Activated CD8-positive, alpha-beta memory T cell treated with anti-CD3 and anti-CD28 coated beads for 36 hours (primary cell): ENCODE results near the gene ZNF785. TPM values are rescaled to one million over a fixed set of nuclear protein-coding genes. Genes with fewer than 3 reads are reported as not detected.
"Not testable (repeated sequence)": the region's sequence is repeated elsewhere in the genome, so short reads cannot be mapped to it uniquely, and the experiment has no call there.

Experiments used
- CTCF ChIA-PET: fragments of 350-600 bp; sonication (Branson Sonifier 250); formaldehyde crosslinking; loops from one replicate; lab custom pipeline; 2021; ENCODE audit warnings: antibody characterized with exemption; lab: Charles Lee
- POLR2A ChIA-PET: fragments of 350-600 bp; sonication (Branson Sonifier 250); formaldehyde crosslinking; loops from one replicate; lab custom pipeline; 2021; ENCODE audit warnings: antibody characterized with exemption; lab: Charles Lee
- total RNA-seq, 2 experiments: library from RNA; stranded (reverse); gene quantifications; one replicate each; pipeline ENCODE4 v1.2.3, GENCODE V29; 2021

The ZNF785 gene
- total RNA-seq, 2 experiments from 2014 or later = 13.8 to 14.5 TPM

DNA sequence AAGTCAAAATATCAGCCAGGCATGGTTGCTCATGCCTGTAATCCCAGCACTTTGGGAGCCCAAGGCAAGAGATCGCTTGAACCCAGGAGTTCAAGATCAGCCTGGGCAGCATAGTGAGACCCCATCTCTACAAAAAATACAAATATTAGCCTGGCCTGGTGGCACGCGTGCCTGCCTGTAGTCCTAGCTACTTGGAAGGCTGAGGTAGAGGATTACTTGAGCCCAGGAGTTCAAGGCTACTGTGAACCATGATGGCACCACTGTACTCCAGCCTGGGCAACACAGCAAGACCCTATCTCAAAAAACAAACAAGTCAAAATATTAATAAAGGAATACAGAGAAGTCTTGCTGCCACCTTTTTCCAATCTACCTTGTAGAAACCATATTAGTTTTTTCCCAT, 20.5 kb upstream of the ZNF785 start:
- CTCF ChIA-PET = no interaction called here
- POLR2A ChIA-PET = interaction anchor here (1.2 kb wide), 1 partner anchor 57 kb away, joined by 3 read pairs; no protein-coding TSS in a partner anchor

DNA sequence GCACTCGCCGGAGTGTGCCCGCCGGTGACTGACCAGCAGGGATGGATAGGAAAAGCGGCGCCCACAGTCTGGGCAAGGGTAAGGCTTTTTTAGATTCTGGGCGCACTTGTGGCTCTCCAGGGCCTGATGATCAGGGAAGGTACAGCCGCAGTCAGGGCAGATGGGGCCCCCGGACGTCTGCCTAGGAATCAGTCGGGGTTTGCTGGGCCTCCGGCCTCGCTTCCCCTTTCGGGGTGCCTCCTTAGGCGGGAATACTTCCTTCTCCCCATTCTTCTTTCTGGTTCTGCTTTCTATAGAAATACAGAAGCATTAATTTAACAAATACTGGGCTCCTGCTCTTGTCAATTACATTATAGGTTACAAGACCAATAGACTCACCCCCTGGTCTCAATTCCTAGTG, 19.7 kb upstream of the ZNF785 start:
- ChIA-PET CTCF (no interaction called here), POLR2A (no interaction called here)

DNA sequence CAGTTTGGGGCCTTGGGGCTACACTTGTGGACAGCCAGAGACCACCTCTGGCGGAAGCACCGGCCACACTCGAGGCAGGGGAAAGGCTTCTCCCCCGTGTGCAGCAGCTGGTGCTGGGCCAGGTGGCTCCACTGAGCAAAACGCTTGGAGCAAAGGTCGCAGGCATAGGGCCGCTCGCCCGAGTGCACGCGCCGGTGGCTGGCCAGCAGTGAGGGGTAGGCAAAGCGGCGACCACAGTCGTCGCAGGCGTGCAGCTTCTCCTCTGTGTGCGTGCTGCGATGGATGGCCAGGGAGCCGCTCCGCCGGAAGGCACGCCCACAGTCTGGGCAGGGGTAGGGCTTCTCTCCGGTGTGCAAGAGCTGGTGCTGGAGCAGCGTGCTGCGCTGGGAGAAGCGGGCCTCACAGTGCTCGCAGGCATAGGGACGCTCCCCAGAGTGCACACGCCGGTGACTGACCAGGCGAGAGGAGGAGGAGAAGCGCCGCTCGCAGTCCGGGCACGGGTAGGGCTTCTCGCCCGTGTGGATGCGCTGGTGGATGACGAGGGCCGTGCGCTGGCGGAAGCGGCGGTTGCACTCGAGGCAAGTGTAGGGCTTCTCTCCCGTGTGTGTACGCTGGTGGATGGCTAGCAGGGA, 18.9 kb upstream of the ZNF785 start:
- CTCF ChIA-PET = no interaction called here

DNA sequence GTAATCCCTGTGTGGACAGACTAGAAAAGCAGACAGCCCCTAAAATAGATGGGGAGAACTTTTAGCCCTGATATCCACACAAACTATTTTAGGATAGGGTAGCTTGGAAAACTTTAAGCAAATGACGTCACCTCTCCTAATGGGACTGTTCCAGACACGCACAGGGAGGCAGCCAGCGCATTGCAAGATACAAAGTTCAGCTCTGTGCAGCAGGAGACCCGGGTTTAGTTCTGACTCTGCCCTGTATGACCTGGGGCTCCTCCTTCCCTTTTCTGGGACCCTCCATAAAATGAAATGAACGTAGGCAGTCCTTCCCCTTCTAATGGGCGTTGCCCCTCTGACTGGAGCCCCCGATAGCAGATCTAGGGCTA, 18.4 kb upstream of the ZNF785 start:
- CTCF ChIA-PET = interaction anchor here (0.6 to 1.3 kb wide), 2 partner anchors 24 to 174 kb away, joined by 3 read pairs; partner anchors contain the start of gene DCTPP1
- POLR2A ChIA-PET = no interaction called here

More for the DNA sequence above, 18.9 kb upstream of the ZNF785 start:
- POLR2A ChIA-PET = no interaction called here

DNA sequence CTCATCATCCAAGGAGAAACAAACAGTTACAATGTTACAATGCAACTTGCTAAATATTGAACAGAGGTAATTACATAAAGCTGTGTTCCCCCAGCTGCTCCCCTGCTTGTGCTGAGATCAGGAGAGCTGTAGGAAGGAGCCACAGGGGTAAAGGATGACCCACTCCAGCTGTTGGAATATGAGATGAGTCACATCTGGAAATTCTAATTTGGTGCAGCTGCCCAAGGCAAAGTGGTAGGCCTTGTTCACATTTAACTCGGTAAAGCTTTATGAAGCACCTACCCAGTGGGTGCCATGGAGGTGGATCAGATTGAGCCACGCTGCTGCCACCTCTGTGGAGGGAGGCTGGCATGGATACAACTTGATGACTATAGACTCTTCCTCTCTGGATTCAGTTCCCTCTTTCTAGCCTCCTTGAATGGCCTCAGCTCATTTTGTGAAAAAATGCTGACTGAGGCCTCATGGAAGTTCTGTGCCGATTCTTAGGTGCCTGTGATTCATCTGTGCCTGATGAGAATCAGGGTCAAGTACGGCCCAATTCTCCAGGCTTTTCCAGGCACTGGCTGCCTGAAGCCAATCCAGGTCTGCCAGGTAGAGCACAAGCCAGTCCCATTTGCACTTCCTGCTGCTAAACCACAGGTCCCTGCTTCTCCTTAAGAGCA, 17.2 kb upstream of the ZNF785 start:
- POLR2A ChIA-PET = interaction anchor here (0.5 kb wide), 1 partner anchor 69 kb away, joined by 3 read pairs; no protein-coding TSS in a partner anchor
- CTCF ChIA-PET = interaction anchor here (1.1 to 1.3 kb wide), 3 partner anchors 32 to 185 kb away, joined by 3 read pairs; partner anchors contain the start of gene DCTPP1

DNA sequence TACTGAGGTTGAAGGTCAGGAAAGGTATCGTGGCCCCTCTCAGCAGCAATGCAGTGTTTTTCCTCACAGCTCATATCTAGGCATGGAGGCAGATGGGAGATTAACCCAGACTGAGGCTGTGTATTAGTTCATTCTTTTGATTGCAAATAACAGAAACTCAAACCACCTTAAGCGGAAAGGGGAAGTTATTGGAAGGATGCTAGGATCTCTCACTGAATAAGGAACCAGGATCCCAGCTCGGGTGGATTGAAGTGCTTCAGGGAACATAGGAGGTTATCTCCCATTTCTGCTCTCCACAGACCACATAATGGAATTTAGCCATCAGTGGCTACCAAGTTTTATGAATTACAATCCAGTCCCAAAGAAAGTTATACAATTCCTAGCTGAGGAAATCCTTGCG, 16.5 kb upstream of the ZNF785 start:
- ChIA-PET CTCF (interaction anchor here (1.3 to 1.6 kb wide), 3 partner anchors 27 to 172 kb away, joined by 3 to 7 read pairs (median 3); partner anchors contain the start of gene DCTPP1), POLR2A (interaction anchor here (0.5 kb wide), 1 partner anchor 70 kb away, joined by 3 read pairs; no protein-coding TSS in a partner anchor)

DNA sequence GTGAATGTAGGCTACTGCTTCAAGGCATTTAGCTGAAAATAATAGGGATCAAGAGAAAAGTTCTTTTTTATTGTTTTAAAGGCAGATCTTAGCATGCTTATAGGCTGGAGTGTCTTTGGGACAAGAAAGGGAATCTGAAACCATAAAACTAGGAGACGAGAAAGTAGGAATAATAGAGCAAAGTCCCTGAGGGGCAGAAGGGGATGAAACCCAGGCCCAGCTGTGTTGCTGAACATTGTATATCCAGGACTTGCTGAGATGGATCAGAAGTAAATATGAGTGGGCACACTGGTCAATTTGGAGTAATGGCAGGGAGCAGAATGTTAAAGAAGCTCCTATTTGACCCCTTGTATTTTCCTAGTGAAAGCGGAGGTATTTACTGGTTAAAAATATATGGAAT, 15.4 kb upstream of the ZNF785 start:
- ChIA-PET CTCF (interaction anchor here (0.8 to 1.6 kb wide), 6 partner anchors 14 to 171 kb away, joined by 3 to 7 read pairs (median 3); partner anchors contain the start of gene DCTPP1), POLR2A (interaction anchor here (0.6 to 1.6 kb wide), 2 partner anchors 10 to 14 kb away, joined by 3 to 4 read pairs; partner anchors contain the start of gene ZNF689)

DNA sequence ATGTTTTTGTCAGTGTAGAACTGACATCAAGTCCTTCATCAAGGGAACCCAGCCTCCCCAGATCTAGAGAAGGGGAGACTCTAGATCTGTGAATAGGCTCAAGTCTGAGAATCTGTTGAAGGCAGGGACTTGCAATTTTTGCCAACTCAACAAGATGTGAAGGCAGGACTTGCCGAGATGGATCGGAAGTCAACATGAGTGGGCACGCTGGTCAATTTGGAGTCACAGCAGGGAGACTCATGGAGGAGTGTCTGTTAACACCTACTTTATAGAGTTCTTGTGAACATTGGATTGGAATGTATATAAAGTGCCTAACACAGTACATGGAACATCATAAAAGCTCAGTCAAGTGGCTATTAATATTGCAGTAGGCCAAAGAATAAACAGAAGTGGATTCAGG, 14.7 kb upstream of the ZNF785 start:
- POLR2A ChIA-PET = interaction anchor here (0.6 to 1.6 kb wide), 3 partner anchors 10 to 108 kb away, joined by 4 read pairs; partner anchors contain the start of gene ZNF689
- CTCF ChIA-PET = interaction anchor here (0.8 to 1.6 kb wide), 4 partner anchors 13 to 144 kb away, joined by 3 to 7 read pairs (median 3); no protein-coding TSS in a partner anchor

DNA sequence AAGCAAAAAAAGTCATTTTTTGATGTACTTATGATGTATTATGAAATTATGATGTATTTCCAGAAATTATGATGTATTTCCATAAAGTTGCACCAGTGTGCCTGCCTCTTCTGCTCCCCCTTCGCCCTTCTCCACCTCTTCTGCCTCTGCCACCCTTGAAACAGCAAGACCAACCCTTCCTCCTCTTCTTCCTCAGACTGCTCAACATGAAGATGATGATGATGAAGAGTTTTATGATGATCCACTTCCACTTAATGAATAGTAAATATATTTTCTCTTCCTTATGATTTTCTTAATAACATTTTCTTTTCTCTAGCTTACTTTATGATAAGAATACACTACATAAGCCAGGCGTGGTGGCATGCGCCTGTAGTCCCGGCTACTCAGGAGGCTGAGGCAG, 7.4 kb upstream of the ZNF785 start:
- POLR2A ChIA-PET = no interaction called here
- CTCF ChIA-PET = no interaction called here

DNA sequence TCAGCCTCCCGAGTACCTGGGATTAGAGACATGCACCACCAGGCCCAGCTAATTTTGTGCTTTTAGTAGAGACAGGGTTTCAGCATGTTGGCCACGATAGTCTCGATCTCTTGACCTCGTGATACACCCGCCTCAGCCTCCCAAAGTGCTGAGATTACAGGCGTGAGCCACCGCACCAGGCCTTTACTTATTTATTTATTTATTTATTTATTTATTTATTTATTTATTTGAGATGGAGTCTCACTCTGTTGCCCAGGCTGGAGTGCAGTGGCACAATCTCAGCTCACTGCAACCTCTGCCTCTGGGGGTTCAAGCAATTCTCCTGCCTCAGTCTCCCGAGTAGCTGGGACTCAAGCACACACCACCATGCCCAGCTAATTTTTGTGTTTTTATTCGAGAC, 5.4 kb upstream of the ZNF785 start:
- CTCF ChIA-PET = interaction anchor here (0.6 to 1.3 kb wide), 3 partner anchors 18 to 37 kb away, joined by 3 to 5 read pairs (median 3); no protein-coding TSS in a partner anchor
- POLR2A ChIA-PET = not testable (repeated sequence)

DNA sequence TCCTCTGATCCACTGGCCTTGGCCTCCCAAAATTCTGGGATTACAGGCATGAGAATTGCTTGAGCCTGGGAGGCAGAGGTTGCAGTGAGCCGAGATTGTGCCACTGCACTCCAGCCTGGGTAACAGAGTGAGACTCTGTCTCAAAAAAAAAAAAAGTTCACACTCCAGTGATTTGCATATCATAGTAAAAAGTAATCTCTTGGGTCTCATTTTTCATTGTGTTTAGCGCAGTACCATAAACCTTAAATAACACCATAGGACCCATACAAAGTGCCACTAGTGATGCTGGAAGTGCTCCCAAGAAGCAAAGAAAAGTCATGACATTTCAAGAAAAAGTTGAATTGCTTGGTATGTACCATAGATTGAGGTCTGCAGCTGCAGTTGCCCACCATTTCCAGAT, 4.1 kb upstream of the ZNF785 start:
- CTCF ChIA-PET, POLR2A ChIA-PET: not testable (repeated sequence)

DNA sequence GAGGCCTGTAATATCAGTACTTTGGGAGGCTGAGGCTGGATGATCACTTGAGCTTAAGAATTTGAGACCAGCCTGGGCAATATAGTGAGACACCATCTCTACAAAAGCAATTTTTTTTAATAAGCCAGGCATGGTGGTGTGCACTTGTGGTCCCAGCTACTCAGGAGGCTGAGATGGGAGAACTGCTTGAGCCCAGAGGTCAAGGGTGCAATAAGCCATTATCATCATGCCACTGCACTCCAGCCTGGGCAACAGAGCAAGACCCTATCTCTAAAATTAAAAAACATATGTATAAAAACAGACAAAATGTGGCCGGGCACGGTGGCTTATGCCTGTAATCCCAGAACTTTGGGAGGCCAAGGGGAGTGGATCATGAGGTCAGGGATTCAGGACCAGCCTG, 3.2 kb upstream of the ZNF785 start:
- POLR2A ChIA-PET = interaction anchor here (0.7 kb wide), 1 partner anchor 18 kb away, joined by 6 read pairs; no protein-coding TSS in a partner anchor
- CTCF ChIA-PET = interaction anchor here (1.3 kb wide), 1 partner anchor 40 kb away, joined by 3 read pairs; no protein-coding TSS in a partner anchor

DNA sequence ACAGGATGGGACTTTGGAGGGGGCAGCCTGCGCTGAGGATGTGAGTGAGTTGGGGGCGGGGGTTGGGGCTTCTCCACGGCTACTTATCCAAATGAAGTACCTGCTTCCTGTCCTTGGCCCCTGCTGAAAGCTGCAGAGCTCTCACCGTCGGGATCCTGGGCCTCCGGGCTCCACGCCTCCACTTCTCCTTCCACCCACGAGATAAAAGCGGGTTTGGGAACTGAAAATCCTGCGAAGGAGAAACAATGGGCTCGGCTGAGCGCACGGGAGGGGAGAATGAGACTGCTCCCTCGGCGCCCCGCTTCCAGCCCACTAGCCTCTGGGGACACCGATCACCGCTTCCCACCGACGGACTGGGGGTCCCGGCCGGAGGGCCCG, 486 bp downstream of the ZNF785 start:
- CTCF ChIA-PET = interaction anchor here (0.6 to 2.0 kb wide), 7 partner anchors 9 to 249 kb away, joined by 3 to 8 read pairs (median 5); partner anchors contain the start of genes DCTPP1, ZNF688 and ZNF764
- POLR2A ChIA-PET = interaction anchor here (1.4 to 2.5 kb wide), 4 partner anchors 13 to 155 kb away, joined by 3 to 15 read pairs (median 6); partner anchors contain the start of genes DCTPP1, ZNF747 and ZNF764

DNA sequence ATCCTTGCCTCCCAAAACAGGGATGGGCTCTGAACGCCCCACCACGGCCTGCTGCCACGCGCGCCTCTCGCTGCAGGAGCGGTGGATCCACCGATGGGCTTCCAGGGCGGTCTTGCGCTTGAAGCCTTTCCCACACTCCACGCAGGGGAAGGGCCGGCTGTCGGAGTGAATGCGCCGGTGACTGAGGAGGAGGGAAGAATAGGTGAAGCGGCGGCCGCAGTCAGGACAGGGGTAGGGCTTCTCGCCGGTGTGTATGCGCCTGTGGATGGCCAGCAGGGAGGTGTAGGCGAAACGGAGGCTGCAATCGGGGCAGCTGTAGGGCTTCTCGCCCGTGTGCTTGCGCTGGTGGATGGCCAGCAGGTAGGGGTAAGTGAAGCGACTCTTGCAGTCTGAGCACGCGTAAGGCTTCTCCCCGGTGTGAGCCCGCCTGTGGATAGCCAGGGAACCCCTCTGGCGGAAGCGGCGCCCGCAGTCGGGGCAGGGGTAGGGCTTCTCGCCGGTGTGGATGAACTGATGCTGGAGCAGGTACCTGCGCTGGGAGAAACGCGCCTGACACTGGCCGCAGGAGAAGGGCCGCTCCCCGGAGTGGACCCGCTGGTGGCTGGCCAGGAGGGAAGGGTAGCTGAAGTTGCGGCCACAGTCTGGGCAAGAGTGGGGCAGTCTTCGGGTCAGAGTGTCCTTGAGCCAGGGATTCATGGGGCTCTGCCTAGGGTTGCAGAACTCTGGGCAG, 2.7 kb downstream of the ZNF785 start:
- CTCF ChIA-PET = interaction anchor here (1.1 to 1.4 kb wide), 2 partner anchors 11 kb away, joined by 3 read pairs; partner anchors contain the start of gene ZNF688
- POLR2A ChIA-PET = no interaction called here

DNA sequence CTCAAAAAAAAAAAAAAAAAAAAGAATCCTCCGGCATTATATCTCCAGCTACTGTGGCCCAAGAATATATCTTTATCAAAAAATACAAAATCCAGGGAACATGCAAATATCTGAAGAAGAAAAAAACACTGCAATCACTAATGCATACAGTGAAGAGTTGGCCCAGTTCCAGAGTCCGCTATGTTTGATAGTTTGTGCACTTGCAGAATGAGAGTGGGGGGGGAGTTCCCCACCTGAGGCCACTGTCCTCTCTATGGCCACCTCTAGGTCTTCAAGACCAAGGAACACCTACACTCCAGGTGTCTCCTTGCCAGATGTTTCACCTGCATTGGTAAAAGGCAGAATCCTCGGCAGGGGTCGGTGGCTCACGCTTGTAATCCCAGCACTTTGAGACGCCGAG, 4.0 kb downstream of the ZNF785 start:
- POLR2A ChIA-PET = interaction anchor here (0.6 to 1.0 kb wide), 2 partner anchors 9 to 31 kb away, joined by 3 to 4 read pairs; no protein-coding TSS in a partner anchor
- CTCF ChIA-PET = interaction anchor here (1.1 kb wide), 1 partner anchor 10 kb away, joined by 3 read pairs; the partner anchor contains the start of gene ZNF688

DNA sequence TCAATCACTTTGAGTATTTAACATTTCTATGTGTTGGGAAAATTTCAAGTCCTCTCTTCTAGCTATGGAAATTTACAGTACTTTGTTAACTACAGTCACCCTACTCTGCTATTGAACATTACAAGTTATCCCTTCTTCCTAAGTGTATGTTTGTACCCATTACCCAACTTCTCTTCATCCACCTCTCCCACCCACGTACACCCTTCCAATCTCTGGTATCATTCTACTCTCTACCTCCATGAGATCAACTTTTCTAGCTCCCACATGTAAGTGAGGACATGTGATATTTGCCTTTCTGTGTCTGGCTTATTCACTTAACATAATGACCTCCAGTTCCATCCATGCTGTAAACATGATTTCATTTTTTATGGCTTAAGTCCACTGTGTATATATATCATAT, 10.8 kb downstream of the ZNF785 start:
- ChIA-PET CTCF (no interaction called here), POLR2A (interaction anchor here (0.7 kb wide), 1 partner anchor 50 kb away, joined by 5 read pairs; no protein-coding TSS in a partner anchor)

DNA sequence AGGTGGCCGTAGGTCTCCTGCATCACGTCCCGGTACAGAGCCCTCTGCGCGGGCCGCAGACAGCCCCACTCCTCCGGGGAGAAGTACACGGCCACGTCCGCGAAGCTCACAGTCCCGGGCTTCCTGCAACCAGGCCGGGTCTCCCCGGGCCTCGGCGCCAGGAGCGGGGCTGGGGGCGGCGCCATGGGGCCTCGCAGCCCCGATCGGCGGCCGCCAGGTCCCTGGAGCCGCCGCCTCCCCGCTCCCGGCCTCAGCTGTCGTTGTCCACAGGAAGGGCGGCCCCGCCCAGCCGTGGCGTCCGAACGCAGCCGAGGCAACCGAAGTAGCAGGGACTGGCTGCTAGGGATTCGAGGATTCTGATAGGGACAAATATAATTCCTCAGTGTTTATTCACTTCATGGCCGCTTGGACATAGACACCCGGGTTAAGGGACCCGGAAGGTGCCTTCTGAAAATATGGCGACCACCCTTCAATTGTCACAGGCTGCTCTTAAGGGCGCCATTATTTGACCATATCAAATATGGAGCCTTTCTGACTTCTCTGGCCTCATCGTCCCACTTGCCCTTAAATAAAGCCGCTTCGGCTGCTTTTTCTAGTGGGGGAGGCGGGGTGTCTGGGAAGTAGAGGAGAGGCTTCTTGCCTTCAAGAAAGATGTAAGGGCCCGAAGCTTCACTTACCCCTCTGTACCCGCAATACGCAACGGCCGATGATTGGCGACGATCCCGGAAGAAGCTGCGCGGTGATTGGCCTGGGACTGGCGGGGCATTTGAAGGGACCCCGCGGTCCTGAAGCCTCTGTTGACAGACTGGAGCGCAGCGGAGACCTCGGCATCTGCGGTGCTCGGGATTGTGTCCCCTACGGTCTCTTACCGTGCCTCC, 13.8 kb downstream of the ZNF785 start, which contains the start of gene ZNF688:
ZNF688 (minus strand) TSS at position 270 of the 878 bp plus-strand sequence; CDS start at position 185, 85 bp downstream.
- ChIA-PET POLR2A (interaction anchor here (0.5 to 2.4 kb wide), 11 partner anchors 10 to 169 kb away, joined by 3 to 20 read pairs (median 5); partner anchors contain the start of genes DCTPP1, ZNF689, ZNF747 and ZNF764), CTCF (interaction anchor here (0.8 to 2.7 kb wide), 14 partner anchors 10 to 194 kb away, joined by 3 to 18 read pairs (median 4); partner anchors contain the start of genes ZNF747, ZNF764 and ZNF785)
